GM18867 (cell line): ENCODE data around the gene RPSA.
"Not testable (repeated sequence)": the region's sequence is repeated elsewhere in the genome, so short reads cannot be mapped to it uniquely, and the experiment has no call there.

Experiments used
- ATAC-seq: cut with Tn5 transposase; IDR thresholded peaks from one replicate; pipeline ENCODE4 v1.9.1; 2021; ENCODE audit warnings: mild to moderate bottlenecking, moderate library complexity; ENCODE audit not compliant: unreplicated experiment

Gene RPSA

GRCh38 chr3:39453134-39453533 is 46.6 kb downstream of the RPSA start:
- ATAC-seq, result no peak

- ATAC-seq, result not testable (repeated sequence)
These were observed 47.4 kb downstream of the RPSA start for GRCh38 chr3:39453872-39454271.

- no peak for ATAC-seq
These were observed 48.2 kb downstream of the RPSA start for GRCh38 chr3:39454591-39455217.

GRCh38 chr3:39456159-39456558 is 49.6 kb downstream of the RPSA start:
- ATAC-seq, result no peak

- no peak for ATAC-seq
These were observed 50.8 kb downstream of the RPSA start for GRCh38 chr3:39457361-39457760.

GRCh38 chr3:39458579-39458978 is 52.1 kb downstream of the RPSA start:
- ATAC-seq, result not testable (repeated sequence)

GRCh38 chr3:39460677-39461076 is 54.2 kb downstream of the RPSA start:
- no peak for ATAC-seq
